Jurkat, Clone E6-1 (cell line): Measurements from ENCODE around the gene RGS13.

Source experiments
- DNase-seq: peaks from one replicate; pipeline ENCODE4 v3.0.0-alpha.2; 2011; ENCODE audit warnings: low read depth, low spot score
- H3K4me3 ChIP-seq: 2 replicates; pipeline ENCODE4 v1.5.1; 2011; ENCODE audit warnings: mild to moderate bottlenecking, low read length, control low read depth, moderate library complexity

RGS13 gene

GRCh38 chr1:192615055-192615454, 20.9 kb upstream of the RGS13 start:
- H3K4me3 ChIP-seq, result no peak overlapping the region
- DNase-seq, result no peak

GRCh38 chr1:192620071-192620635, 15.8 kb upstream of the RGS13 start:
- no peak for DNase-seq
- no peak overlapping the region for H3K4me3 ChIP-seq

- no peak for DNase-seq
- H3K4me3 ChIP-seq, result no peak overlapping the region
Observed at GRCh38 chr1:192626366-192627179, 9.4 kb upstream of the RGS13 start.

GRCh38 chr1:192627901-192628300, 8.0 kb upstream of the RGS13 start:
- no peak overlapping the region for H3K4me3 ChIP-seq
- DNase-seq, result no peak

GRCh38 chr1:192628396-192629057, 7.4 kb upstream of the RGS13 start:
- no peak overlapping the region for H3K4me3 ChIP-seq
- DNase-seq, result no peak

- H3K4me3 ChIP-seq, result no peak overlapping the region
- DNase-seq, result no peak
Observed at GRCh38 chr1:192629612-192630011, 6.3 kb upstream of the RGS13 start.

GRCh38 chr1:192630521-192631287, 5.2 kb upstream of the RGS13 start:
- no peak for DNase-seq
- no peak overlapping the region for H3K4me3 ChIP-seq

- H3K4me3 ChIP-seq, result no peak overlapping the region
Observed at GRCh38 chr1:192631749-192632148, 4.2 kb upstream of the RGS13 start.

GRCh38 chr1:192632188-192632587, 3.8 kb upstream of the RGS13 start:
- no peak for DNase-seq

More at GRCh38 chr1:192631749-192632148, 4.2 kb upstream of the RGS13 start:
- DNase-seq, result no peak

GRCh38 chr1:192632641-192633532, 3.1 kb upstream of the RGS13 start:
- no peak overlapping the region for H3K4me3 ChIP-seq
- no peak for DNase-seq

More at GRCh38 chr1:192632188-192632587, 3.8 kb upstream of the RGS13 start:
- H3K4me3 ChIP-seq, result no peak overlapping the region

- H3K4me3 ChIP-seq, result no peak overlapping the region
- DNase-seq, result no peak
Observed at GRCh38 chr1:192633533-192634253, 2.3 kb upstream of the RGS13 start.

GRCh38 chr1:192635041-192635440, 906 bp upstream of the RGS13 start:
- no peak for DNase-seq
- H3K4me3 ChIP-seq, result no peak overlapping the region

GRCh38 chr1:192639607-192640368, 3.8 kb downstream of the RGS13 start:
- no peak overlapping the region for H3K4me3 ChIP-seq
- DNase-seq, result no peak

GRCh38 chr1:192652159-192652558, 16.2 kb downstream of the RGS13 start:
- DNase-seq, result no peak
- no peak overlapping the region for H3K4me3 ChIP-seq

- DNase-seq, result no peak
- no peak overlapping the region for H3K4me3 ChIP-seq
Observed at GRCh38 chr1:192654120-192654519, 18.2 kb downstream of the RGS13 start.

GRCh38 chr1:192654591-192655251, 18.8 kb downstream of the RGS13 start:
- DNase-seq, result no peak
- H3K4me3 ChIP-seq, result no peak overlapping the region

- H3K4me3 ChIP-seq, result no peak overlapping the region
Observed at GRCh38 chr1:192657760-192658159, 21.8 kb downstream of the RGS13 start.

More at GRCh38 chr1:192657760-192658159, 21.8 kb downstream of the RGS13 start:
- no peak for DNase-seq
